Pancreas (tissue), 10 donors: Measurements from ENCODE around the gene PLCB2. TPM values are rescaled to one million over a fixed set of nuclear protein-coding genes. Genes with fewer than 3 reads are reported as not detected.
A peak's percentile ranks its signal among the peaks of the same experiment; 100 is the strongest.

Experiments used
- ATAC-seq, 4 donors: fragments of 200-7000 bp; cut with Tn5 transposase; one replicate each; pipeline versions ENCODE4 v1.8.0 to v1.9.1; 2020; ENCODE audit warnings: mild to moderate bottlenecking in 4 of 4, moderate library complexity in 4 of 4
- DNase-seq, 6 donors: peaks; one replicate each; pipeline ENCODE4 v3.0.0-alpha.2; 2020
- FAIRE-seq: peaks from 2 replicates; lab custom pipeline; 2012; peaks lifted over from hg19 to GRCh38; lab: Jason Lieb, UNC
- H3K27ac ChIP-seq, 4 donors: fragments of 200-600 bp; sonication (generic); 1 replicate in 3 of 4; 2 replicates in 1 of 4; pipeline versions ENCODE4 v1.5.0 to v1.8.0; 2020
- H3K27me3 ChIP-seq, 4 donors: fragments of 200-600 bp; one replicate each; pipeline ENCODE4 v1.8.0; 2021
- H3K36me3 ChIP-seq, 3 donors: fragments of 200-600 bp; sonication (generic) in 1 of 3; one replicate each; pipeline versions ENCODE4 v1.5.0 to v1.8.0; 2020 to 2021
- H3K4me1 ChIP-seq, 3 donors: fragments of 200-600 bp; one replicate each; pipeline ENCODE4 v1.8.0; 2021
- H3K4me3 ChIP-seq, 4 donors: fragments of 200-600 bp; sonication (generic) in 2 of 4; one replicate each; pipeline versions ENCODE4 v1.5.0 to v1.8.0; 2020 to 2021
- H3K9me3 ChIP-seq, 4 donors: fragments of 200-600 bp; one replicate each; pipeline ENCODE4 v1.8.0; 2021
- CTCF ChIP-seq, 4 donors: fragments of 200-600 bp; sonication (generic) in 3 of 4; IDR thresholded peaks; one replicate each; pipeline versions ENCODE4 v1.5.0 to v1.8.0; 2021; ENCODE audit warnings: antibody characterized with exemption in 4 of 4
- WGBS, 2 donors: extraction: QIAGEN DNeasy Blood & Tissue Kit; methylation state at CpG; one replicate each; pipeline ENCODE4 v1.1.7; 2013; 5-methylcytosine and 5-hydroxymethylcytosine counted together
- intact Hi-C, 3 donors: fragments of 100-400 bp; cut with DNase I; formaldehyde crosslinking; loops; one replicate each; pipeline versions ENCODE4 v1.11.1 to v1.14.2; 2022
- polyA plus RNA-seq, 2 donors: library from polyadenylated mRNA; stranded (reverse); fragments of 200-250 nt; gene quantifications; one replicate each; pipeline ENCODE4 v1.2.3, GENCODE V29; 2013
- total RNA-seq, 6 donors: library from RNA; stranded (reverse); fragmentation: NEBNext Ultra II Directional in 4 of 6; extraction: Animal tissue kit (Norgen Biotek cat#: 25700) in 4 of 6; gene quantifications; one replicate each; pipeline versions ENCODE4 v1.2.1 to v1.2.4, GENCODE V29; 2021 to 2023
- donor health status: healthy with polysubstance abuse.
- donor health status: DM: no; HTN: no; CAD: no; lungs with moderate emphysema.
- donor health status: DM: no; HTN: no; CAD: no.
- donor health status: control.
- donor health status: control.
- donor health status: Bipolar disorder and iron deficiency.
- donor health status: DM: yes; HTN: yes; CAD: no.
- donor health status: DM: no; HTN: no; CAD: no.
- donor health status: DM: no; HTN: no; CAD: no.
- donor health status: DM: yes; HTN: yes; CAD: no.

Gene PLCB2
- total and polyA plus RNA-seq, 8 donors = 0.94 to 23.5 (median 5.7) TPM

- intact Hi-C loops = no loop called here
- no peak for TF ChIP-seq CTCF (IDR thresholded peaks at IDR 0.05)
- Histone ChIP-seq H3K27me3 (no peaks in the 10 kb centered on the region), H3K36me3 (no peaks in the 10 kb centered on the region), H3K27ac (no peak overlapping the region), H3K9me3 (no peaks in the 10 kb centered on the region), H3K4me1 (peaks cover 0 to 5% (median 3%) of the 10 kb centered on the region in 3 donors), H3K4me3 (no peak overlapping the region)
- DNase-seq (peak in 3 of 6 donors; percentile 21 to 35 (median 31)), ATAC-seq (no peak), FAIRE-seq (no peak)
- 93 to 95% methylated on average over 17 of the region's 17 CpGs for WGBS, 2 donors
Observed at GRCh38 chr15:40298216-40298935, 9.4 kb downstream of the PLCB2 start.

GRCh38 chr15:40297356-40297755 is 10.4 kb downstream of the PLCB2 start:
- H3K4me3 ChIP-seq = no peak overlapping the region
- H3K36me3 ChIP-seq = no peaks in the 10 kb centered on the region
- FAIRE-seq (no peak), ATAC-seq (no peak), DNase-seq (peak in 3 of 6 donors; percentile 15 to 38 (median 30))
- no peaks in the 10 kb centered on the region for H3K9me3 ChIP-seq
- H3K27me3 ChIP-seq = no peaks in the 10 kb centered on the region
- WGBS, 2 donors = 92 to 94% methylated on average over 10 of the region's 10 CpGs
- intact Hi-C loops = no loop called here
- no peak overlapping the region for H3K27ac ChIP-seq
- no peak for TF ChIP-seq CTCF (IDR thresholded peaks at IDR 0.05)
- H3K4me1 ChIP-seq = peaks cover 0 to 5% (median 3%) of the 10 kb centered on the region in 3 donors

GRCh38 chr15:40296561-40297230 is 11.0 kb downstream of the PLCB2 start:
- intact Hi-C loops = no loop called here
- Histone ChIP-seq H3K9me3 (no peaks in the 10 kb centered on the region), H3K27me3 (no peaks in the 10 kb centered on the region), H3K27ac (no peak overlapping the region), H3K36me3 (no peaks in the 10 kb centered on the region), H3K4me1 (peaks cover 0 to 5% (median 3%) of the 10 kb centered on the region in 3 donors), H3K4me3 (no peak overlapping the region)
- 85 to 88% methylated on average over 5 of the region's 5 CpGs for WGBS, 2 donors
- ATAC-seq = no peak
- DNase-seq = peak in 3 of 6 donors; percentile 24 to 32 (median 32)
- FAIRE-seq = no peak
- TF ChIP-seq CTCF (IDR thresholded peaks at IDR 0.05) = no peak

GRCh38 chr15:40295877-40296560 is 11.7 kb downstream of the PLCB2 start:
- DNase-seq = peak; percentile 31 to 86 (median 76)

More at GRCh38 chr15:40295877-40296560, 11.7 kb downstream of the PLCB2 start:
- FAIRE-seq (no peak), ATAC-seq (peak; percentile 83 to 89 (median 86))
- Histone ChIP-seq H3K27me3 (no peaks in the 10 kb centered on the region), H3K36me3 (no peaks in the 10 kb centered on the region), H3K27ac (no peak overlapping the region), H3K9me3 (no peaks in the 10 kb centered on the region), H3K4me1 (peaks cover 0 to 8% (median 5%) of the 10 kb centered on the region in 3 donors), H3K4me3 (no peak overlapping the region)
- 57 to 58% methylated on average over 12 of the region's 12 CpGs for whole genome bisulfite sequencing, 2 donors
- no peak for TF ChIP-seq CTCF (IDR thresholded peaks at IDR 0.05)
- intact Hi-C loops = no loop called here
